Common myeloid progenitor, CD34-positive (primary cell): ENCODE results near the gene CCDC71L.

Source experiments
- CTCF ChIA-PET: fragments of 350-600 bp; sonication (Branson Sonifier 250); formaldehyde crosslinking; loops from one replicate; lab custom pipeline; 2021; ENCODE audit warnings: antibody characterized with exemption; lab: Charles Lee
- POLR2A ChIA-PET: fragments of 350-600 bp; sonication (Branson Sonifier 250); formaldehyde crosslinking; loops from one replicate; lab custom pipeline; 2021; ENCODE audit warnings: antibody characterized with exemption; lab: Charles Lee
- DNase-seq, 3 donors: peaks; one replicate each; pipeline versions ENCODE4 v3.0.0 to v3.0.0-alpha.2; 2013
- H3K27ac ChIP-seq, 2 experiments: 1 replicate in 1 of 2; 2 replicates in 1 of 2; pipeline ENCODE4 v1.7.0; 2013; ENCODE audit warnings: inconsistent platforms in 2 of 2, low read length in 2 of 2, mild to moderate bottlenecking in 2 of 2, low read depth in 1 of 2, moderate library complexity in 1 of 2; ENCODE audit not compliant: severe bottlenecking in 2 of 2, insufficient read depth in 1 of 2, poor library complexity in 1 of 2
- H3K27me3 ChIP-seq, 5 experiments: replicated peaks in 2 of 5; 1 replicate in 3 of 5; 2 replicates in 2 of 5; pipeline versions ENCODE4 v1.6.1 to v1.7.0; 2013; ENCODE audit warnings: low read length in 4 of 5, mild to moderate bottlenecking in 2 of 5, moderate library complexity in 2 of 5, inconsistent platforms in 1 of 5; ENCODE audit not compliant: insufficient read depth in 5 of 5, control insufficient read depth in 4 of 5
- H3K36me3 ChIP-seq, 4 experiments: 1 replicate in 2 of 4; 2 replicates in 2 of 4; pipeline versions ENCODE4 v1.6.1 to v1.7.0; 2013; ENCODE audit warnings: low read length in 3 of 4, control low read depth in 1 of 4, mild to moderate bottlenecking in 1 of 4; ENCODE audit not compliant: control insufficient read depth in 4 of 4, insufficient read depth in 4 of 4
- H3K4me1 ChIP-seq, 4 experiments: 1 replicate in 3 of 4; 2 replicates in 1 of 4; pipeline versions ENCODE4 v1.6.1 to v1.7.1; 2013; ENCODE audit warnings: low read length in 3 of 4, mild to moderate bottlenecking in 3 of 4, control low read depth in 1 of 4, inconsistent platforms in 1 of 4, moderate library complexity in 1 of 4; ENCODE audit not compliant: control insufficient read depth in 4 of 4, insufficient read depth in 4 of 4; ENCODE audit errors: control extremely low read depth in 1 of 4
- H3K4me3 ChIP-seq, 7 experiments: 1 replicate in 4 of 7; 2 replicates in 3 of 7; pipeline versions ENCODE4 v1.5.1 to v1.7.0; 2013; ENCODE audit warnings: mild to moderate bottlenecking in 7 of 7, low read length in 6 of 7, moderate library complexity in 6 of 7, inconsistent platforms in 2 of 7, low read depth in 2 of 7, control low read depth in 1 of 7; ENCODE audit not compliant: insufficient read depth in 4 of 7, control insufficient read depth in 1 of 7; ENCODE audit errors: extremely low read depth in 1 of 7
- H3K9me3 ChIP-seq, 5 experiments: 1 replicate in 4 of 5; 2 replicates in 1 of 5; pipeline versions ENCODE4 v1.6.1 to v1.7.1; 2013; ENCODE audit warnings: low read length in 4 of 5, mild to moderate bottlenecking in 2 of 5, inconsistent platforms in 1 of 5, low read depth in 1 of 5, moderate library complexity in 1 of 5; ENCODE audit not compliant: control insufficient read depth in 4 of 5, insufficient read depth in 2 of 5; ENCODE audit errors: control extremely low read depth in 1 of 5
- WGBS: methylation state at CpG from one replicate; pipeline ENCODE4 v1.1.5; 2013; ENCODE audit not compliant: insufficient coverage; 5-methylcytosine and 5-hydroxymethylcytosine counted together

CCDC71L gene

DNA sequence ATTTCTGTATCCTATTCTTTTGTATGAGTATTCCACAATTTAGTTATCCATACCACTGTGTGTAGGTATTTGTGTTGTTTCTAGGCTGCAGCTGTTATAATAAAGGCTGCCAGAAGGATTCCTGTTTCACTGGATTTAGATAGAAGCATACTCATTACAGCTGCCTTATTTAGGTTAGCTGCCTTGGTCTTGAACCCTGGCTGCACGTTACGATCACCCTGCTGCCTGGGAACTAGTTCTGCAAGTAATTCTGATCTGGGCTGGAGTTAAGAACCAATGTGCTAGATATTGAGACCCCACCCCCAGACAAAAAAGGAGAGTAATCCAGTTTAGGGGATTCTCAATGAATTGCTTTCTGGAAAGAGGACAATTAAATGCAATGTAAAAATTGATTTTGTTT lies 43.1 kb downstream of the CCDC71L start:
- ChIA-PET CTCF (no interaction called here), POLR2A (interaction anchor here (1.1 kb wide), 1 partner anchor 14 kb away, joined by 3 read pairs; no protein-coding TSS in a partner anchor)
- WGBS, result 100% methylated on average over 2 of the region's 2 CpGs
- Histone ChIP-seq H3K27ac (no peak overlapping the region), H3K4me3 (no peak overlapping the region), H3K27me3 (no peaks in the 10 kb centered on the region), H3K9me3 (peaks cover 0 to 22% (median 3%) of the 10 kb centered on the region in 5 experiments), H3K36me3 (no peaks in the 10 kb centered on the region), H3K4me1 (no peaks in the 10 kb centered on the region)
- DNase-seq, result no peak

- DNase-seq, result no peak
- Histone ChIP-seq H3K36me3 (no peaks in the 10 kb centered on the region), H3K27ac (no peak overlapping the region), H3K27me3 (no peaks in the 10 kb centered on the region), H3K9me3 (peaks cover 0 to 19% (median 3%) of the 10 kb centered on the region in 5 experiments), H3K4me1 (no peaks in the 10 kb centered on the region), H3K4me3 (no peak overlapping the region)
- ChIA-PET CTCF (no interaction called here), POLR2A (no interaction called here)
These were observed 44.3 kb downstream of the CCDC71L start for GRCh38 chr7:106616708-106617051.

DNA sequence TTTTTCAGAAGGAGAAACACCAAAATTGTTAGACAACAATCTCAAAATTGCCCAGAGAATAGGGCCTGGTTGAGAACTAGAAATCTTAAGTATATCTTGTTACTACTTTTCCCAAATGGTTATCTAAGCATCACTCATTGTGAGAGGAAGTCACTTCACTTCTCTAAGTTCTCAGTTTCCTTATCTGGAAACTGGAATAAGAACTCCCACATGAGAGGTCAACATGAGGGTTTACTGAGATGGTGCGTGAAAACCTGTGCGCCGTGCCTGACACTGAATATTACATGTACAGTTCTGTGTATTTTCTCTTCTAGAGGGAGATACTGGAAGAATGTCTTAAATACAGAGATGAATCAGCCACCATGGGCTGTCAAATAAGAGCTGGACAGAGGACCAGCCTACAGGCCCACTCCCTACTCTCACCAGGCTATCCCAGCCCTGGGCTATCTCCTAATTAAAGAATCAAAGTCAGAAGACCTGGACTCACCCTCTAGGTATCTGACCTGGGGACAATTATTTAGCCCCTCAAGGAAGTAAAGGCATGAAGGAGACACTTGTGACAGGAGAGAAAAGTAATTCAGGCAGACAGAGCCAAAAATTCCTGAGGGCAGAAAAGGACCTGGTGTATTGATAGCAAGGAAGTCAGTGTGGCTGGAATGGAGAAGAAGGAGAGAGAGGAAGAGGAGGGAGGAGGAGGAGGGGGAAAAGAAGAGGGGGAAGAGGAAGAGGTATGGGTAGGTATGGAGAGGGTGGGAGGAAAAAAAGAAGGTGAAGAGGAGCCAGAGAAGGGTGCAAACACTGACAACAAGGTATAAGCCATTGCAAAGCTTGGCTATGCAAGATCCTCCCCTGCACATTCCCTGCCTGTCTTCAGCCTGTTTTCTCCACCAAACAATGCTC lies 44.9 kb downstream of the CCDC71L start:
- H3K9me3 ChIP-seq, result peaks cover 0 to 13% (median 0%) of the 10 kb centered on the region in 5 experiments
- DNase-seq, result no peak
- WGBS, result 94% methylated on average over 3 of the region's 3 CpGs
- no peaks in the 10 kb centered on the region for H3K27me3 ChIP-seq
- H3K36me3 ChIP-seq, result no peaks in the 10 kb centered on the region
- POLR2A ChIA-PET, result no interaction called here
- CTCF ChIA-PET, result no interaction called here
- no peak overlapping the region for H3K4me3 ChIP-seq
- H3K4me1 ChIP-seq, result no peaks in the 10 kb centered on the region
- no peak overlapping the region for H3K27ac ChIP-seq

- POLR2A ChIA-PET, result no interaction called here
- no peak overlapping the region for H3K4me3 ChIP-seq
- no peak for DNase-seq
- no peak overlapping the region for H3K27ac ChIP-seq
- H3K9me3 ChIP-seq, result peaks cover 0 to 8% (median 0%) of the 10 kb centered on the region in 5 experiments
- no peaks in the 10 kb centered on the region for H3K36me3 ChIP-seq
- H3K4me1 ChIP-seq, result no peaks in the 10 kb centered on the region
- CTCF ChIA-PET, result no interaction called here
- WGBS, result 100% methylated on average over 1 of the region's 2 CpGs
- H3K27me3 ChIP-seq, result no peaks in the 10 kb centered on the region
These were observed 46.2 kb downstream of the CCDC71L start for GRCh38 chr7:106614751-106615150.

GRCh38 chr7:106613848-106614560 lies 47.0 kb downstream of the CCDC71L start:
- Histone ChIP-seq H3K4me1 (no peaks in the 10 kb centered on the region), H3K27ac (no peak overlapping the region), H3K36me3 (no peaks in the 10 kb centered on the region), H3K9me3 (peaks cover 0 to 8% (median 2%) of the 10 kb centered on the region in 5 experiments), H3K27me3 (no peaks in the 10 kb centered on the region), H3K4me3 (no peak overlapping the region)
- no peak for DNase-seq
- POLR2A ChIA-PET, result no interaction called here
- CTCF ChIA-PET, result no interaction called here

DNA sequence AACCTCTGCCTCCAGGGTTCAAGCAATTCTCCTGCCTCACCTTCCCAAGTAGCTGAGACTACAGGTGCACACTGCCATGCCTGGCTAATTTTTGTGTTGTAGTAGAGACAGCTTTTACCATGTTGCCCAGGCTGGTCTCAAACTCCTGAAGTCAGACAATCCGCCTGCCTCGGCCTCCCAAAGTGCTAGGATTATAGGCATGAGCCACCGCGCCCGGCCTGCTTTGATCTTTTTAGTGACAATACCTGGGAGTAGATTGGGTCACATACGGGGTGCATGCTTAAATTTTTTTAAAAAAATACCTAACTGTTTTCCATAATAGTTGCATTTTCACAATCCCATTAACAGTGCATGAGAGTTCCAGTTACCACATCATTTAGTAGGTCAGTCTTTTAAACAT lies 47.7 kb downstream of the CCDC71L start:
- Histone ChIP-seq H3K4me3 (no peak overlapping the region), H3K4me1 (no peaks in the 10 kb centered on the region)
- 93% methylated on average over 3 of the region's 6 CpGs for WGBS

DNA sequence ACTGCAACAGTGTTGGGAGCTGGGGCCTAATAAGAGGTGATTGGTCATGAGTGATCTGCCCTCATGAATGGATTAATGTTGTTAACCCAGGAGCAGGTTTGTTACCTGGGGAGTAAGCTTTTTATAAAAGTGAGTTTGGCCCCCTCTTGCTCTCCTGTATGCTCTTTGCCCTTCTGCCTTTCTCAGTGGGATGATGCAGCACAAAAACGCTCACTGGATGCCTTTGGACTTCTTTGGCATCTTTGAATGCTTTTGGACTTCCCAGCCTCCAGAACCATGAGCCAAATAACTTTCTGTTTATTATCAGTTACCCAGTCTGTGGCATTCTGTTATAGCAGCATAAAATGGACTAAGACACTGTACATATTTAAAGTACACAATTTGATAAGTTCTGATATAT lies 48.5 kb downstream of the CCDC71L start:
- Histone ChIP-seq H3K4me3 (no peak overlapping the region), H3K36me3 (no peaks in the 10 kb centered on the region), H3K9me3 (peaks cover 0 to 8% (median 2%) of the 10 kb centered on the region in 5 experiments), H3K27me3 (no peaks in the 10 kb centered on the region), H3K27ac (no peak overlapping the region), H3K4me1 (no peaks in the 10 kb centered on the region)
- POLR2A ChIA-PET, result no interaction called here
- WGBS, result 100% methylated on average over 1 of the region's 1 CpG
- no peak for DNase-seq
- CTCF ChIA-PET, result no interaction called here

More for the DNA sequence above, 47.7 kb downstream of the CCDC71L start:
- no peaks in the 10 kb centered on the region for H3K27me3 ChIP-seq
- no peak for DNase-seq
- peaks cover 0 to 8% (median 2%) of the 10 kb centered on the region in 5 experiments for H3K9me3 ChIP-seq
- ChIA-PET POLR2A (no interaction called here), CTCF (no interaction called here)
- H3K36me3 ChIP-seq, result no peaks in the 10 kb centered on the region
- H3K27ac ChIP-seq, result no peak overlapping the region
